Endometrial microvascular endothelial cells (primary cell): ENCODE results near the gene SEMA7A. TPM values are rescaled to one million over a fixed set of nuclear protein-coding genes. Genes with fewer than 3 reads are reported as not detected.

Experiments
- in situ Hi-C: cut with HindIII; loops from 2 replicates; pipeline ENCODE4 v1.10.0; 2017; ENCODE audit warnings: low sequenced_read_pairs, low pct_unique_long_range_greater_than_20kb; ENCODE audit errors: inconsistent ontology term
- total RNA-seq: library from RNA; depleted of rRNA; stranded (reverse); fragments of >200 nt; gene quantifications from one replicate; pipeline ENCODE4 v1.2.3, GENCODE V29; 2015; ENCODE audit errors: inconsistent ontology term

SEMA7A gene
- total RNA-seq, 1 donor from 2014 or later, result 1.2 TPM

- in situ Hi-C loops, result no loop called here
Measured at GRCh38 chr15:74421302-74422245, 12.2 kb downstream of the SEMA7A start.

DNA sequence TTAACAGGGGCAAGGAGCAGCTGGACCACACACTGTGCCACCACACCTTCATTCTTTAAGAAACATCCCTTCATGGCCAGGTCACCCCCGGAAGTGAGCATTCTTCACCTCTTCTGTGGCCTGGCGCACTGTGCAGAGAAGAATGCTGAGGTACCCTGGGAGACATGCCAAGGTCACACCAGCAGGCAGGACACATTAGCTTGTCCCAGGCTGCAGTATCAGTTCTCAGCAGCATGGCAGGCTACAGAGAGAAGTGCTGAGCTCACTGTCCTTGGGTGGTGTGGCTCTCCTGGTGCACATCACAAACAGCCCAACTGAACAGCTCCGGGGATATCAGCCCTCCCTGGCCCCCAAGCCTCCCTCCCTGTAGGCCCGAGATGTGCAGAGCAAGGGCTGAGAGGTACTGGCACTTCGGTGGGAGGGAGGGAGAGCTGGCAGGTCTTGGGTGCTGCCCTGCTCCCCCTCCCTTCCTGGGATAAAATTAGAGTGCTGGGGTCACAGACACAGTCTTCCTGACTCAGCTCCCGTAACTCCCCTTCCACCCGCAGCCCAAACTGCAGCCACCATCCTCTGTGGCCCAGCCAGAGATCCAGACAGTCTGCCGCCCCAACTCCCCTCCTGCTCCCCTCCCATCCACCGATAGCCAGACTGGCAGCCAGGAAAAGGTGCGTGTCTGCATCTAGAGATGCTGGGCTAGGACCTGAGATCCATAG, 13.4 kb downstream of the SEMA7A start:
- in situ Hi-C loops, result no loop called here

- in situ Hi-C loops, result no loop called here
Measured at GRCh38 chr15:74419432-74419831, 14.3 kb downstream of the SEMA7A start.

DNA sequence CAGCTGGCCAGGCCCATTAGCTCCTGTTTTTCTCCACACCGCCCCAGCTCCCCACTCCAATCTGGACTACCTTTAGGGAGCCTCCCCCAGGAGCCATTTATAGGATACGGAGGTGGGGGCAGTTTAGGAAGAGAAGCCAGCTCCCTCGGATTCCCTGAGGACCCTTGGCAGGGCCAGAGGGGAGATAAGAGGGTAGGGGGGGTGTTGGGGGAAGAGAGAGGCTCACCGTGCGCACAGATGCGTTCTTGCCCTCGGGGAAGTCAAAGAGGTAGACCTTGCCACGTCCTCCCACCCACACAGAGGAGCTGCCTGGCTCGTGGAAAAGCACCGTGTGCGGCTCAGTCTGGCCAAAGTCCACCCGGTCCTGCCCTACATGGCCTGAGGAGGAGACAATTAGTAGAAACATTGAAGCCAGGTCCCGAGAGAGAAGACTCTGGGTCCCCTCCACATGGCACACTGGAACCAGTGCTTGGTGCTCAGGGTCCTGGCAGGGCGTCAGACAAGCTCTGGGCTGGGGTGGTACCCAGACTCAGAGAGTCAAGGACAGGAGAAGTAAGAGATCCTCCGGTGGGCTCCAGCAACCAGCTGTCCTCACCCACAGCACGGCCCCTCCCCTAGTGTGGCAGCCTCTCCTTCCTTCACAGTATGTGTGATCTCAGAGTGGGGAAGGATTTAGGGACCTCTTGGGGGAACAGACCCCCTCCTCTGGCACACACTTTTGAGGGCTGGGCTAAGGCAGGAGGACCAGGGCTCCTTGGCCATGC, 15.0 kb downstream of the SEMA7A start:
- in situ Hi-C loops, result no loop called here

DNA sequence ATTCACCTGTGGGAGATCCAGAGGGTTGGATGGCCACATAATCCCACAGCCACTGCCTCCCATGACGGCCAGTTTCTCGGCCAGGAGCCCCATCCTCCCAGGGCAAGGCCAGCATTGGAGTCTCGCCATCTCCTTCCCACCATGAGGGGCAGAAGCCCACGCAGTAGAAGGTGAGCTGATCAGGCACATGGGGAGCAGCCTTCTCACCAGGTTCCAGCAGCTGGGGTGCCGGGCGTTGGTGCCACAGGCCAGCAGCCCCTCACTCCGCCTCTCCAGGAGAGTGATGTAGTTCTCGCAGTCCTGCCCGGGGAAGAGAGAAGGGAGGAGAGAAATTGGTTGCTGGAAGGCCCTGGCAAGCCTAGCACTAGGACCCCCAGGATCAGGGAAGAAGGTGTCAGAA, 16.1 kb downstream of the SEMA7A start:
- in situ Hi-C loops, result no loop called here

GRCh38 chr15:74417225-74417624, 16.5 kb downstream of the SEMA7A start:
- in situ Hi-C loops, result no loop called here

- in situ Hi-C loops, result no loop called here
Measured at GRCh38 chr15:74415966-74416916, 17.5 kb downstream of the SEMA7A start.

DNA sequence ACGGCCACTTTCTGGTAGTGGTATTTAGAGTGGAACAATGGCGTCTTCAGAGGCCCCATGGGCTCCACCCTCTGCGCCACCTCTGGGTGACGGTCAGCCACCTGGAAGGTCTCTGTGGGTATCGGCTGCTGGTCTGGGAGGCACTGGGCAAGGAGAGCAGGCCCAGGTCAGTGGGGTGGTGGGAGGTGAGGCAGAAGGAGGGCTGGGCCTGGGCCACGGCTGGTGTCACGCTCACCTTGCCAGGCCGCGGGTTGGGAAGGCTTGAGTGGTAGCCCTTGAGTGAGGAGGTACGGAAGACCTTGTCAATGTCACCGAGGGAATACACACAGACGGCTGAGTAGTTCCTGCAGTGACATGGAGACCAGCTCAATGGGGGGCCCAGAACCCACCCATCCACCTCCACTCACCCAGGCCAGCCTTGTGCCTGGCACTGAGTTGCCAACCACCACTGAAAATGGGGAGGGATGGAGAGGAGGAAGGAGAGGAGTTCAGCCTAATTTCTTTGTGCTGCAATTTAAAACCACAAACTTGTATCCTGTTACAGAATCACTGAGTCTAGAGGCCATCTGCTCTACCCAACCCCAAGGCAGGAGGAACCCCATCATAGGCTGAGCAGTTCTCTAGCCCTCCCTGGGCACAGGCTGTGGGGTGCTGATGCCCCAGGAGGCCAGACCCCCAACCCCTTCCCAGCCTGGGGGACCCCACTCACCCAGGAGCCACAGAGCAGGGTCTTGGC, 19.0 kb downstream of the SEMA7A start:
- in situ Hi-C loops, result no loop called here

DNA sequence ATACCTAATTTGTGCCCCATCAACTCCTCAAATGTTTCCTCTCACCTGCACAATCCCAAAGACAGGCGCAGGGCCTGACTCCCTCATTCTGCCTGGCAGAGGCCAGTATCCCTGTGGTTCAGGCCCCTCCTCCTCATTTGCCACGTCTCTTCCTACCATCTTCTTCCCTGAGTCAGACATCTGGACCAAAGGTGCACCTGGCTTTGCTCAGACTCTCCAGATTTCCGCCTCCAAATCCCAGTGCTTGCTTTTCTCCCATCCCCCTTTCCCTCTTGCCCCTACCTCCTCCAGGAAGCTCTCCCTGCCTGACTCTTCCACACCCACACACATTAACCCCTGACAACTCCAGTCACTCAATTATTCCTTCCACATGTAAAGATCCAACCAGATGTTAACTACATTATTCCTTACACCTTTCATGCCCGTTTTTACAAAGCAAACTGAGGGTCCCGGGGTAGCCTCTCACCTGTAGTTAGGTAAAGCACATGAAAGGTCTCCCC, 19.6 kb downstream of the SEMA7A start:
- in situ Hi-C loops, result no loop called here

DNA sequence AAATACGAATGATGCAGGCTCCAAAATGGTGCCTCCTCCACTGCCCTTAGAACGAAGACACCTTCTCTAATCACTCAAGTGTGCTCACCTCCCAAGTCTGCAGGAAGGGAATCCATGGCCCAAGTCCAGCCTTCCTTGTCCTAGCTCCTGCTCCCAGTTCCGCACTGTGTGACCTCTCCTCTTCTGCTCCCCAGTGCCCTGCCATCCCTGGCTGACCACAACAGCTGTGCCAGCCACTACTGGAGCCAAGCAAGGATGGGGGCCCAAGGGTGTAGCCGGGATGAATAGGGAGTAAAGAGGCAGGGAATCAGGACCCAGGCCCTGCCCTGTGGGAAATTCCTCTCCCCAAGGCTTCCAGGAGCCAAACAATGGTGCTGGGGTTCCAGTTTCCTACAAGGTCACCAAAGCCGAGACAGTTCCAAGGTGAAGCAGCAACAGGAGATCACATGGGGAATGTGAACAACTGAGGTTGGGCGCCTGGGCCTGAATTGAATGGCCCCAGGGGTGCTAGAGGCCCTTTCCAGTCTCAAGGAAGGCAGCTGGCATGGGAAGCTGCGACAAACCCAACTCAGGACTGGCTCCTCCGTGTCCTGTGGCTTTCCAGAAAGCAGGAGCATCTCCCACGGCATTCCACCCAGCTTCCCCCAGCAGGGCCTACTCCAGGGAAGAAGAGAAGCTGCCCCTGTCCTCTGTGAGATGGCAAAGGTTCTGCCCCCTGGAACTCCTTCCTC, 20.2 kb downstream of the SEMA7A start:
- in situ Hi-C loops, result no loop called here

DNA sequence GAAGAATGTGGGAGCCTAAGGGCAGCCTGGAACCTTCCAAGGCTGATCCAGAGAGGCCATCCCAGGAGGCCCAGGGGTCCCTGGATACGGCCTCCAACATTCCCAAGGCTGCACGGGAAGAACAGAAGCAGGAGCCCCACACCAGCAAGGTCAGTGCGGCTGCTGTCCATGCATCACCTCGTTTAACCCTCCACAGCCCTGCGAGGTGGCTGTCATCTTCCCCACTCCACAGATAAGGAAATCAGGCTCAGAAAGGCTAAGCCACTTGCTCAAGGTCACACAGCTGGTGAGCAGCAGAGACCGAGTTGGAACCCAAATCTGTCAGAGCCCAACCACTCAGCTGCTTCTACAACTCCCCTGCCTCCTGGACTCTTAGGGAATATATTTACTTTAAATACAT, 21.6 kb downstream of the SEMA7A start:
- in situ Hi-C loops, result no loop called here

DNA sequence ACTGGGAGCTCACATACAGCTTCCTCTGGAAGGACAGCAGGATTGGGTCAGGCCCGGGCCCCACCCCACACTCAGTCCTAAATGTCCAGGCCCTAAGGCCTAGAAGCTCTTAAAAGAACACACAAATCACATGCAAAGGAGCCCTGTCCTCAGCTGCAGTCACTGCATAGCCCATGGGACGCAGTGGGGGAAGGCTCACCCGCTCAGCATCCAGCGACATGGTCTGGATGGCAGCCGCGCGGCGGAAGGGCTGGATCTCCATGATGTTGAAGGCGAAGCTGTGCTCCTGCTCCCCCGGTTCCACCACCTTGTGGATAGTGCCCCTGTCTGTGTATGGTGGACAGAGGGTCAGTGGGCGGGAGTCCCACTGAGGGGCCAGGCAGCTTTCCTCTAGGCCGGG, 22.1 kb downstream of the SEMA7A start:
- in situ Hi-C loops, result no loop called here

DNA sequence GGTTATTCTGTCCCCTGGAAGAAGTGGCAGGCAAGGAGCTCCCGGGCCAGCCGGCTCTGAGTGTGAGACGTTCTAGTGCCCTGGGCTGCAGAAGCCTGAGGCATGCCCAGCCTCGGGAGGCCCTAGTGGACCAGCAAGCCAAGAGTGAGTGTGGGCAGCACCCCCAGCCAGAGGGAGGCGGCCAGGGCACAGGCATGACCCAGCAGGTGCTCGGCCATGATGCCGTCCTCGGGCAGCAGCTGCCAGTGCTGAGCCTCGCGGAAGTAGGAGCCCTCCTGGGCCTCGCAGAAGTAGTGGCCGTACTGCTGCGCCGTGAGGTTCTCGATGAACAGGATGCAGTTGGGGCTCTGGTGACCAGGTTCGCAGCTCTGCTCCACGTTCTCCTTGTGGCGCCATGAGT, 23.3 kb downstream of the SEMA7A start:
- in situ Hi-C loops, result no loop called here

GRCh38 chr15:74409225-74409624, 24.5 kb downstream of the SEMA7A start:
- in situ Hi-C loops, result no loop called here

DNA sequence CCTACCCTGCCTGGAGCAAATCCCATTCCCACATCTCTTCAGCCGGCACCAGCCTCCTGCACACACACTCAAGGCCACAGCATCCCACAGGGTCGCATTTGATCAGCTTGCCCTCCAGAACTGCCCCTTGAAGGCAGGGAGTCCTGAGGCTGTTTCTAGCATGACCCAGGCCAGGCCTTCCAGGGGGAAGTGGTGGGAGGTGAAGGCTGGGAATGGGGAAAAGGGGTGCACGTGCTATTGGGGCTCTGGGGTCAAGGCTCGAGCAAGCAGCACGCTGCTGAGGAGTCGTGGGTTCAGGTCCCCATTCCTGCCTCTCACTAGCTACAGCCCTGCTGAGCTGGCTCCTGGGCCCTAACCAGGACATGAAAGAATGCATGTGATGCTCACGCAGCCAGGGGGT, 24.9 kb downstream of the SEMA7A start:
- in situ Hi-C loops, result no loop called here

DNA sequence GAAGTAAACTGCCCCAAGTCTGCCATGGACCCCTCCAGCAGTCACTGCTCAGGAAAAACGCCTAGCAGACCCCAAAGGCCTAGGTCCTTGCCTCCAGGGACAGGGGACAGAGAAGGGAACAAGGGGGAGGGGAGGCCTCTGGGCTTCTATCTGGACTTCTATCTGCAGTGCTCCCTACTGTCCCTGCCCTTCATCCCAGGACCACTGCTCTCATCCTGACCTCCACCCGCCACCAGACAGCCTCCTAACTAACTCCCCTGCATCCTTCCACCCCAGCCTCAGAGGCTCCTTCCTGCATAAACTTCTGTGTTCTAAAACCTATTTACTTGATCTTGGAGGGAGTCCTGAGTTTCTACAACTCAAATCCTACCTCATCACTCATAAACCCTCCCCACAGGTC, 25.4 kb downstream of the SEMA7A start:
- in situ Hi-C loops, result no loop called here
